Heart left ventricle (tissue), 13 donors: Measurements from ENCODE around the gene DOCK2.

Experiments
- CTCF ChIP-seq, 12 donors: fragments of 200-600 bp; sonication (generic) in 4 of 12; IDR thresholded peaks; one replicate each; pipeline versions ENCODE4 v1.5.0 to v1.8.0; 2018 to 2022; ENCODE audit warnings: antibody characterized with exemption in 12 of 12, mild to moderate bottlenecking in 5 of 12
- POLR2A ChIP-seq, 2 donors: fragments of 450-650 bp; IDR thresholded peaks; one replicate each; pipeline ENCODE4 v1.6.1; 2017; ENCODE audit warnings: antibody characterized with exemption in 2 of 2, mild to moderate bottlenecking in 2 of 2, moderate library complexity in 2 of 2
- donor health status: ischemic (EF 13 %, LVEDD 7.1; RV severe dilation, severe dysfunction).
- donor health status: DM: no; HTN: yes; CAD: no.
- donor health status: DM: no; HTN: no; CAD: no.
- donor health status: ischemic (EF 25% LVEDD 6.9; RV normal size, moderate dysfunction).
- donor health status: ischemic (EF 25% LVEDD 5.7; RV mildly dilated, moderate dysfunction).
- donor health status: ischemic (EF 35%, LVEDD 5.7; RV mildly dilated, moderate dysfunction).
- donor health status: nonischemic (EF 11% LVEDD 7.7; RV severe dilation, severe dysfunction).
- donor health status: DM: yes; HTN: yes; CAD: no.
- donor health status: PGD.
- donor health status: ischemic (EF 29% LVEDD 5.4; RV normal size, mild dysfunction).
- donor health status: nonischemic (EF 23%, LVEDD 6.1; RV moderate dilation, normal function).

GRCh38 chr5:170104710-170105109 is 467.6 kb downstream of the DOCK2 start:
- TF ChIP-seq CTCF (IDR thresholded peaks at IDR 0.05) (no peak), POLR2A (IDR thresholded peaks at IDR 0.05) (no peak)
